Breast epithelium (tissue), 3 donors: ENCODE measurements around the gene PROZ.

Source experiments
- CTCF ChIP-seq, 3 donors: fragments of 450-650 bp; IDR thresholded peaks; one replicate each; pipeline ENCODE4 v1.5.1; 2016 to 2017; ENCODE audit warnings: antibody characterized with exemption in 3 of 3, mild to moderate bottlenecking in 3 of 3, moderate library complexity in 3 of 3
- POLR2A ChIP-seq: fragments of 450-650 bp; IDR thresholded peaks from one replicate; pipeline ENCODE4 v1.6.1; 2016; ENCODE audit warnings: antibody characterized with exemption, mild to moderate bottlenecking, moderate library complexity
- POLR2AphosphoS5 ChIP-seq, 3 donors: sonication (generic); formaldehyde crosslinking; IDR thresholded peaks; one replicate each; pipeline ENCODE4 v1.6.1; 2017; ENCODE audit warnings: antibody characterized with exemption in 3 of 3

GRCh38 chr13:113166266-113166665 is 7.8 kb downstream of the PROZ start:
- no peak for TF ChIP-seq POLR2A
- no peak for TF ChIP-seq CTCF (IDR thresholded peaks at IDR 0.05)
- TF ChIP-seq POLR2AphosphoS5 (IDR thresholded peaks at IDR 0.05) = no peak
